A673 (cell line): ENCODE measurements around the gene RCC2.

Source experiments
- EZH2 ChIP-seq: fragments of 200-600 bp; sonication (generic); IDR thresholded peaks from 2 replicates; pipeline ENCODE4 v1.6.1; 2017; ENCODE audit warnings: borderline replicate concordance, low read depth, mild to moderate bottlenecking, mixed read lengths, antibody characterized with exemption, low read length; ENCODE audit not compliant: poor library complexity, severe bottlenecking
- TF ChIP-seq, protein P1 (sequence below): fragments of 300-800, 200-600 bp; sonication (generic); conservative IDR thresholded peaks from 2 replicates; pipeline ENCODE4 v1.5.1; 2017; ENCODE audit warnings: low read depth, mild to moderate bottlenecking, antibody characterized with exemption, low read length, moderate library complexity, mixed read lengths

DNA sequence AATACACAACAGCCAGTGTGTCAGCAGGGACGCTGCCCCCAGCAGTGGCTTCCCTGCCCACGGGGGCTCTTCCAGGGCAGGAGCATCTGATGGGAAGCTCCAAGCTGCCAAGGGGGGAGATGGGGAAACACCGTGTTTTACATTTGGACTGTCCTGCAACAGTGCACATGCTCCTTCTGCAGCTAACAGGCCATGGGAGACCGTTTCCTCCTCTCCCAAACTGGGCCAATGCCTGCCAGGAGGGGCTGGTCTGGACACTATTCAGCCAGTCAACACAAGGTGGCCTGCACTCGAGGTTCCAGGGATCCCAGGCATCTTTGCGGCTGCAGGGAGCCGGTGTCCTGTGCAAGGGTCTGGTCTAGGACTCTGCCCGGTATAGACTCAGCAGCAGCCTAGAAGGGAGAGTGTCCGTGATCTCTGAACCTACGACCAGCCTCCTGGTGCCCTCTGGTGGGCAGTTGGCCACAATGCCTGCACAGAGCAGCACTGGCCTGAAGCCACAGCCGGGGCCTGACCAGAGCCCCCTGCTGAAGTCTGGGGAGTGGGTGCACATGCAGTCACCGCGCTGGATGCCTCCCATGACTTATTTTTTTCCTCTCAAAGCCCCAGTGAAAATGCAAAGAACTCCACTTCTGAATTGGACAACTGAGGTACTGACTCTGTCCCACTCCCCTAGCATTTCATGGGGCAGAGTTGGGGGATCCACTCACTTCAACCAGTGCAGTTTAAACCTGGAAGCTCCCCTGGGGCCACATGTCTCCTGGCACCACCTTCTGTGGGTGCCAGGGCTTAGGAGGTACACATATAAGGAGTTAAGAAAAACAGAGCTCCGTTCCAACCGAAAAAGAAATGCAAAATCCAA lies 33.3 kb downstream of the RCC2 start:
- TF ChIP-seq, protein P1, sequence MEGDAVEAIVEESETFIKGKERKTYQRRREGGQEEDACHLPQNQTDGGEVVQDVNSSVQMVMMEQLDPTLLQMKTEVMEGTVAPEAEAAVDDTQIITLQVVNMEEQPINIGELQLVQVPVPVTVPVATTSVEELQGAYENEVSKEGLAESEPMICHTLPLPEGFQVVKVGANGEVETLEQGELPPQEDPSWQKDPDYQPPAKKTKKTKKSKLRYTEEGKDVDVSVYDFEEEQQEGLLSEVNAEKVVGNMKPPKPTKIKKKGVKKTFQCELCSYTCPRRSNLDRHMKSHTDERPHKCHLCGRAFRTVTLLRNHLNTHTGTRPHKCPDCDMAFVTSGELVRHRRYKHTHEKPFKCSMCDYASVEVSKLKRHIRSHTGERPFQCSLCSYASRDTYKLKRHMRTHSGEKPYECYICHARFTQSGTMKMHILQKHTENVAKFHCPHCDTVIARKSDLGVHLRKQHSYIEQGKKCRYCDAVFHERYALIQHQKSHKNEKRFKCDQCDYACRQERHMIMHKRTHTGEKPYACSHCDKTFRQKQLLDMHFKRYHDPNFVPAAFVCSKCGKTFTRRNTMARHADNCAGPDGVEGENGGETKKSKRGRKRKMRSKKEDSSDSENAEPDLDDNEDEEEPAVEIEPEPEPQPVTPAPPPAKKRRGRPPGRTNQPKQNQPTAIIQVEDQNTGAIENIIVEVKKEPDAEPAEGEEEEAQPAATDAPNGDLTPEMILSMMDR: peak; percentile 77
- no peak for TF ChIP-seq EZH2
